Measurements from ENCODE around the gene OPCML. TPM values are rescaled to one million over a fixed set of nuclear protein-coding genes. Genes with fewer than 3 reads are reported as not detected.

Gene OPCML
- total RNA-seq, 1 experiment from 2014 or later = not detected

DNA sequence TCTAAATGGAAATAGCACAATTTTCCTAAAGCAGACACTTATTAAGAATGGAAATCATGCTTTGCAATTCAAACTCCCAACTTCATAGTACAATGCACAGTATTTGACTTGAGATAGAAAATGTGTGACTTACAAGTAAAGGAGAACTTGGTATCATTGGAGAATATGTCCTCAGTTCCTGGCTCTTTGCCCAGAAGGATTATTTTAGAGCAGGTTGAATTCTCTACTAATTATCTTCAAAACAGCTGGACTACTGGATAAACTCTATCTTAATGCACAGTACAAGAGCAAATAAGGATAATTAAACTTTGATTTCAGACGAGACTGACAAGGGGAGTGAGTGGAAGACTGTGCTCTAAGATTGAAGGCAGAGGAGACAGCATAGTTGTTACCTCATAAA is 839.4 kb downstream of the OPCML start:
- in situ Hi-C loops (cut with HindIII; ENCODE audit: low pct_unique_long_range_greater_than_20kb, low sequenced_read_pairs) = no loop called here
- no peak for DNase-seq (ENCODE audit: low read depth, low spot score)

DNA sequence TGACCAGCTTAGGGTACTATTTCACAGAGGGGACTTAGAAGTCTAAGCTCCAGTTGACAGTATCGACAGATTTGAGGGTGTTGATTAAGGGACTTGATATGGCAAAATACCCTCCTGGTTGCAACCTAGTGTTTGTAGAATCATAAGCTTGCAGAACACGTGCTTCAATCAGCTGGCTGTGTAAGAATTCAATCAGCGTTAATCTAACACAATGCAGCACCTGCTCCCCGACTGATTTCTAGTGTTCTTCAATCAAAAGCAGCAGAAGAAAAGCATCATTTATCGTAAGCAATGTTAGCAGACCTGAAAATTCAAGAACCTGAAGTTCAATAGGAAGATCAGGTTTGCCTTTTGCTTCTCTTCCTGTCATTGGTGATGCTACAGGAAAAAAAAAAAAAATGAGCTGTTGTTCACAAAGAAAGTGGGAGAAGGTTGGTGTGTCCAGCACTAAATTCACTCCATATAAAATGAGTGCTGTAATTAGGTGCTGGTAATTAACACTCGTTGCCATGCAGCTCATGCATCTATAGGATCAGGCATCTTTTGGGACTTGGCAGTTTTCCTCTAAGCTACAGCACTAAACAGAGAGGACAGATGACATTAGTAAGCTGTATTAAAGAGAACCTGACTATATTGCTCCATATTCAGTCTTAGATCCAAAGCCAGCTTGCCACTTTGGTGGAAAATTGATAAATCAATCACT is 840.3 kb downstream of the OPCML start:
- no peak for DNase-seq (ENCODE audit: low read depth, low spot score)
- in situ Hi-C loops (cut with HindIII; ENCODE audit: low pct_unique_long_range_greater_than_20kb, low sequenced_read_pairs) = no loop called here

DNA sequence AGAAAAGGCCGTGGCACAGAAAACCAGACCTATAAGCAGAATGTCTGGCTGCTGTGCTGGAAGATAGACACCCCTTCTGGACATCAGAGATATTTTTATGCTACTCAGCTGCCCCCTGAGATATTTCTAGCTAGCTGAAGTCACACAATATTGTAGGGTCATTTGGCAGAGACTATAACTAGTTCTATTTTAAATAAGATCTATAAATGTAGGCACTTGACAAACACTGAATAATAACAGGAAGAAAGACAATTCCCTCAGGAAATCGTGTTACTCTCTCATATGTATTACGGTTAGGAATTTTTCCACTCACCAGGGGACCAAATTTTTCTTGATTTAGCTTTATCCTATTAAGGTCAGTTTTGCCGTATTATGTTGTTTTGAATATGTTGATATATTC is 845.4 kb downstream of the OPCML start:
- in situ Hi-C loops (cut with HindIII; ENCODE audit: low pct_unique_long_range_greater_than_20kb, low sequenced_read_pairs) = no loop called here
- no peak for DNase-seq (ENCODE audit: low read depth, low spot score)

DNA sequence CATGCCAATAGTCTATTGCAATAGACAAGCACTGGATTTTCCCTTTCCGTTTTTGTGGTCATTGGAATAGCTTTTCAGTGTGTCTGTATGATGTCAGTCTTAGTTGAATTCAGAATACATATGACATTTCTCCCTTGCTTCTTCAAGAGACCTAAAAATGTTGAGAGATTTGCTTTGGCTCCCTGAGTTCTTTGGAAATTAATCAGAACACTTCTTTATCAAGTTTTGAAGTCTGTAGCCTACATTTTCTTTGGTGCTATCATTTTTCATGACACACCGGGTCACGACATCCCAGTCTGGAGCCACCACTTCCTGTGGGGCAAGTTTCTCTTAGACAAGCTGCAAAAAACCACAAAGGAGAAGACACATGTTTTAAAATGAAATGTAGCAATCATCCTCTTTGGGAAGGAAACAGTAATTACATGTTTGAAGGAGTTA is 847.1 kb downstream of the OPCML start:
- no peak for DNase-seq (ENCODE audit: low read depth, low spot score)
- in situ Hi-C loops (cut with HindIII; ENCODE audit: low pct_unique_long_range_greater_than_20kb, low sequenced_read_pairs) = no loop called here

DNA sequence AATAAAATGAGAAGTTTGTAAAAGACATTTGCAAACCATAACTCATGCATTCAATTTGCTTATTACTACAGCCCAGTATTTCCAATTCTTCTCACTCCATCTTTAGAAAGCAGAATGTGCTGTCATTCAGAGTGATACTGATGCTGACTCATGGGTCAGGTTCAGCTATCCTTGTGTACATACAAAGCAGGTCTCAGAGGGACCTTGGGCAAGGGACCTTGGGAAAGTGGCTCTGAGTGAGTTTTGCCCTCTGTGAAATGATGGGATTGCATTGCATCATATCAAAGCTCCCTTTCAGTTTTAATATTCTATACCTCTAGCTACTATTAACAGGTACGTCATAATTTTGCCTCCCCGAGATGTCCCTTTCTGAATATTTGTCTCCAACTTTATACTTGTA is 848.7 kb downstream of the OPCML start:
- DNase-seq (ENCODE audit: low read depth, low spot score) = no peak
- in situ Hi-C loops (cut with HindIII; ENCODE audit: low pct_unique_long_range_greater_than_20kb, low sequenced_read_pairs) = no loop called here

DNA sequence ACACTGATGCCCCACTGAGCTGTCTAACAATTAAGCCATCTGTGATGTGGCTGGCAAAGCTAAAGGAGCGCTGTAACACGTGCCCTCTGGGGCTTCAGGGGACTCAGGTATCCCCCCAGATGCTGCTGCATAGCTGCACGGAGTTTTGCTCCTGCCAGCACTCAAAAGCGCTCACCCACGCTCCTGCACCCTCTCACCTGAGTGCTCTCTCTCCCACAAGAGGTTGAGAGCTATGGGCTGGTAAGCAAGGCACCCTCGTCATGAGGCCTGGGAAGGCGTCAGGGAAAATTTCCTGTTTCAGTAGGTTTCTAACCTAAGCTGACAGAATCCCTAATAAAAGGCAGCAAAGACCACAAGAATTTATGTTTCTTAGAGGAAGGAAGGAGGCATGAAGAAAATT is 850.3 kb downstream of the OPCML start:
- in situ Hi-C loops (cut with HindIII; ENCODE audit: low pct_unique_long_range_greater_than_20kb, low sequenced_read_pairs) = no loop called here
- DNase-seq (ENCODE audit: low read depth, low spot score) = no peak

DNA sequence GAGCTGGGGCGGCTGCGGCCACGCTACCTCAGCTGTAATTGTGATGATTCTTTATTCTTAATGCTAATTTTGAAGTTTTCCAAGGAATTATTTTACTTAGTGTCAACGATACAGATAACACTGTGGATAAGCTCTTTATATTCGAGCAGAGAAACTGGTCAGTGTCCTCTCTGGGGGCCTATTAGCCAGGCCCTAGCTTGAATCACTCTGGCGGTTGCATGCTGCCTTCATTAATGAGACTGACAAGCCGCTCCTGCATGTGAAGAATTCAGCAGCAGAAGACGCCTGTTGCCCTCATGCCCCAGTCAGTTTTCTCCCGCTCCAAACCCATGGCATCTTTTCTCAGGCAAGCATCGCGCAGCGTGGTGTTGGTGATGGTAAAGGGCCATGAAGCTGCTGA is 851.7 kb downstream of the OPCML start:
- DNase-seq (ENCODE audit: low read depth, low spot score) = no peak
- in situ Hi-C loops (cut with HindIII; ENCODE audit: low pct_unique_long_range_greater_than_20kb, low sequenced_read_pairs) = no loop called here

DNA sequence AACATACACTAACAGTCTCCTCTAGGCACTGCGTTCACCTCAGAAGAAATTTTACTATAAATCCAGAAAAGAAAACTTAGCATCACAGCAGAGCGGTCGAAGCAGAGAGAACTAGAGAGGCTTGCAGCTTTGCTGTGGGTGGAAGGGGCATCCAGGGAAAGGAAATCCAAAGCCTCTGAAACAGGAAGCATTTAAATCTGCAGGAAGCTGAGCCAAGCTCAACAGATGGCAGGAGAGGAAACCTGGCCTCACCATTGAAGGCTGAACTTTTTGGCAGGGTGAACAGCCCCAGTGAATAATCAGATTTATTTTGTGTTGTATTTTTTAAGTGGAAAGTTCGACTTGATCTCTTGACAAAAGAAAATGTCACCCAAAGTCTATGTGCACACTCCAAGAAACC is 858.1 kb downstream of the OPCML start:
- DNase-seq (ENCODE audit: low read depth, low spot score) = no peak
- in situ Hi-C loops (cut with HindIII; ENCODE audit: low pct_unique_long_range_greater_than_20kb, low sequenced_read_pairs) = no loop called here

DNA sequence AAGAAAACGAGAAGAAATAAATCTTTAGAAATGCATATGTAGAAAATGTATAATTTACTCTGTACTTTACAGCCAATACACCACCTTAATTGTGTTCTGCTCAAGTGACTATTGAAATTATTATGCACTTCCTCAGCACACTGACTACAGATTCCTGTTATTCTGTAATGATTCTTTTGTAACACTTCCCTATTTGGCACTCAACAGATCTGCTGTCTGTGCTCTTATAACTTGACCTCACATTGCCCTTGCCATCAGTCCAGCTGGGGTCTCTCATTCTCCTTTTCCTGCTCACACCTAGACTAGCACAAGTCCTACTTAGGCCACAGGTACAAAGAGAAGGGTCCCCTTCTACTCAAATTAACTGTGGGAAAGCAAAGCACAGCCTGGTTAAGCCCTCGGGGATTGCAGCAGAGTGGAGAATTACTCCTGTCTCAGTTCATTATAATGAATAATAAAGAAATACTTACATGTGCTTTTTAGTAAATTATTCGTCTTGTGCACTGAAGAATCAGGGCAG is 860.4 kb downstream of the OPCML start:
- in situ Hi-C loops (cut with HindIII; ENCODE audit: low pct_unique_long_range_greater_than_20kb, low sequenced_read_pairs) = no loop called here

DNA sequence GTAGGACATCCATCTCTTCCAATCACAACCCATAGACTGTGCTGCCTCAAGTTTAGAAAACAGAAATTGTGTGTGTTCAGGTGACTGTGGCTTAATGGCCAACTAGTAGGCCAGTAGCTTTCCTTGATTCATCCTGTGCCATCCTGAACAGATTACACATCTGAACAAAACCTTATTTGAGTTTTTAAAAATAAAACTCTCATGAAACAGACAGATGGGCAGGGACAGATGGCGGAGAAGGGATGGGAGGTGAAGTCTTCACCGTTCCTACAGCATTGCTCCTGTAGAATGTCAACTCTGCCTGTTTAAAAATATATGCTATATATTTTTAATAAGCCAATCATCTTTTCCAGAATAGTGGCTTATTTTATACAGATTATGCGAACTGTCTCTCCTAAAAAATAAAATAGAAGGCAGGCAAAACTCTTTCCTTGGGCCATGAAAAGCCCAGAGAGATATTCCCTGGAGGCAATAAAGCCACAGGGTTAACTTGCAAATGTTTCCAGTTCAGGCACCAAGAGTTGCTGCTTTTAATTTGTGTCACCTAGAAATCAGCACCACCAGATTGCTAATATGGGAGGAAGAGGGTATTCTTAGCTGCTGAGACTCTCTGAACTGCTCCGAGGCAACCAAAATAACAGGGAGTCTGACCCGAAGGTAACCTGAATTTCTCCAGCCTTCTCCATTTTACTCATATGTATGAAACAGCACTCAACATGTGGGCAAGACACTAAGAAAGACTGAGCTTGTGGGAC is 861.2 kb downstream of the OPCML start:
- DNase-seq (ENCODE audit: low read depth, low spot score) = no peak
- in situ Hi-C loops (cut with HindIII; ENCODE audit: low pct_unique_long_range_greater_than_20kb, low sequenced_read_pairs) = no loop called here

More for the DNA sequence above, 860.4 kb downstream of the OPCML start:
- no peak for DNase-seq (ENCODE audit: low read depth, low spot score)

DNA sequence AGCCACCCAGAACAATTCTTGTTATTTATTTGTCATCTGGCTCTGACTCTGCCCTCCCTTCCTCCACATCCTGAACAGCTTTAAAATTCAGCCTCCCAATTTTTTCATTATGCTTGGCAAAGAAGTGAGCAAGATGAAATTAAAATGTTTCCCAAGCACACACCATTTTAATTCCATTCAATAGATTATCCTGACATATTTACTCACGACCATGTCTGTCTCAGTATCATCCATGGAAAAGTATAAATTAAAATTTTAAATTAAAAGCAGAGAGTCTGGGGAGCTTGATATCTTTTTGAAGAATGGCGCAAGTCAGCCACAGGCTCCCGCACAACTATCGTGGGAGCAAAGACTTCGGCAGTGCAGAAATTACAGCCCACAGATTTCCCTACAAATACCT is 862.4 kb downstream of the OPCML start:
- no peak for DNase-seq (ENCODE audit: low read depth, low spot score)
- in situ Hi-C loops (cut with HindIII; ENCODE audit: low pct_unique_long_range_greater_than_20kb, low sequenced_read_pairs) = no loop called here

DNA sequence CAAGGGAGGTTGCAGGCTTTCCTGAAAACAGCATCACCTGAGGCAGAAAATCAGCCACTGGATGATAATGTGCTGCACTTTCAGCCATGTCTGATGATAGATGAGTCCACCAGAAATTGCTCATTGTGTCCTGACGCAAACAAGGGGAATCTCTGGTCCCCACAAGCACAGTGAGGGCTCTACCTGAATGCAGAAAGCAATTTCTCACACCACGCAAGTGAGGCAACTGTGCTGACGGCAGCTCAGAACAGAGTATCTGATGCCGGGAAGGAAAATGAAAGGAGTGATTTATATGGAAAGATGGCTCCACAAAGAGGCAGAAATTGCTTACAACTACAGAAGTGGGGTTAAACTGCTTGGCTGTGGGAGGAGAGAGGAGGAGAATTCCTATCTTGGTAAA is 867.1 kb downstream of the OPCML start:
- in situ Hi-C loops (cut with HindIII; ENCODE audit: low pct_unique_long_range_greater_than_20kb, low sequenced_read_pairs) = no loop called here
- no peak for DNase-seq (ENCODE audit: low read depth, low spot score)

DNA sequence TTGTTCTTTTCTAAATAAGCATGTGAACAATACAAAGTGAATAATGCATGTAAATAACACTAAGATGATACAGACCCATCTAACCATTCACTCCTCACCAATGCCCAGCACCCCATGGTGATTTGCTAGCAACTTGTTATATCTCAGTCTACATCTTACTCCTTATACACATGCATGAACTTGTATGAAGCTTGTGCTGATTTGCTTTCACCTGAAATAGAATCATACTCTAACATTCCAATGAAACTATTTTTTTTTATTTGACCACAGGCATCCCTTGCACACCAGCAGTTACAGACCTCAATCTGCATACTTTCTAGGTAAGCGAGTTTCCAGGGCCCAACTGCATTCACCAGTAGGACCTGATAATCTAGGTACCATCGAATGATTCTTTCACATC is 873.6 kb downstream of the OPCML start:
- DNase-seq (ENCODE audit: low read depth, low spot score) = no peak
- in situ Hi-C loops (cut with HindIII; ENCODE audit: low pct_unique_long_range_greater_than_20kb, low sequenced_read_pairs) = no loop called here

DNA sequence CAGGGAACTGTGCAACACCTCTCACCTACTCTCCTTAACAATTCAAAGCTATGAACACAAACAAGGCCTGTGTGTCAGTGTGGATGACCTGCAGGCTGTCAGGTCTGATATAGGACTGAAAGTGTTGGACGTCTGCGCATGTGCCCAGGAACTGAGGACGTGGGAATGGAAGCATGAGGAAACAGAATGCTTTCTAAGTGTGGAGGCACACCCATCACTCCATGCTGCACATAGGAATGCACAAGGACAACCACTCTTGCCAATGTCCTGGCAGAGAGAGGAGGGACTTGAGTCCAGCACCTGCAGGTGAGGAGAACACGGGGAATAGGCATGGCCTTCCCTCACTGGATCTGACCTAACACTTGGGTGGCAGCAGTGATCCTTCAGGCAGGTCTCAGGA is 874.3 kb downstream of the OPCML start:
- DNase-seq (ENCODE audit: low read depth, low spot score) = no peak
- in situ Hi-C loops (cut with HindIII; ENCODE audit: low pct_unique_long_range_greater_than_20kb, low sequenced_read_pairs) = no loop called here

DNA sequence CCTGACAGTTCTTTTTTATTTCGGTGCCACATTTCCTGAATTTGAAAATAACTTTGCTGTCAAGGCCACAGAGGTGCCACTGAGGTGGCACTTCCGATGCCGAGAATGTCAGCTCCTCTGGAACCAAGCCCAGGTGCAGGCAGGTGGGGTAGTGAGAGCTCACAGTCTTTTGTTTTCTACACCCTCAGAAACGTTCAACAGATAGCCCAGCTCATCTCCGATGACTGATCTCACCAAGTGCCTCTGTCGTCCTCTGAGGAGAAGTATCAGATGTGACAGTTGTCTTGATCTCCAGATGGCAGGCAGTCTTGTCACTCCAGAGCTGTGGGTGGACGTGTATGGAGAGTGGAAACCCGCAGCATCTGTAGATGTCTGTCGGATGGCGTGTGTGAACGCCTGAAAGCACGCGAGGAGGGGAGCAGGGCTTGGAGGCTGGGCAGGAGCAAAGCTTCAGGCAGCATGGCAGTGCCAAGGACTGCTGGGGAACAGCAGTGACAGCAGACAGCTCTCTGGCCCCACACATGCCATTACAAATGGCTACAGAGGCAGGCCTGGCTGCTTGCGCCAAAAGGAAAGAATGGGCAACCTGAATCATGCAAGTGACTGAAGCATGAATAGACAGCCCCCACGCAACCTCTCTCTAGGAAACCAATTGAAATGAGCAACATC is 877.0 kb downstream of the OPCML start:
- in situ Hi-C loops (cut with HindIII; ENCODE audit: low pct_unique_long_range_greater_than_20kb, low sequenced_read_pairs) = no loop called here
- no peak for DNase-seq (ENCODE audit: low read depth, low spot score)

DNA sequence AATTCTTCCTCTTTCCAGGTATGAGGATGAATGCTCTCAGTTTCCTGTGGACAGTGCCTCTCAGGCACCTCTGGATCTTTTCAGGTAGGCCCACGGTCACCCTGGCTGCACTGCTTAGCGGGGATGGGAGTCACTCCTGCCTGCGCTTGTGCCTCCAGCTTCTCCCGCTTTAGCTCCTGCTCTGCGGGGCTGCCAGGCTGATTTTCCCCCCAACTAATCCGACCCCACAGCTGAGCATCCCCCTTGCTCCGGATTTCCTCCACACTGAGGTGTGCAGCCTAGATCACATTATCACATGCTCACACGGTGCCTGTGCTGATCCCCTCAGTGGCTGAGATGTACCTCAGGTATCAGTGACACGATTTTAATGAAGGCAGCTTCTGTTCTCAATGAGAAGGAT is 879.1 kb downstream of the OPCML start:
- DNase-seq (ENCODE audit: low read depth, low spot score) = no peak
- in situ Hi-C loops (cut with HindIII; ENCODE audit: low pct_unique_long_range_greater_than_20kb, low sequenced_read_pairs) = no loop called here

DNA sequence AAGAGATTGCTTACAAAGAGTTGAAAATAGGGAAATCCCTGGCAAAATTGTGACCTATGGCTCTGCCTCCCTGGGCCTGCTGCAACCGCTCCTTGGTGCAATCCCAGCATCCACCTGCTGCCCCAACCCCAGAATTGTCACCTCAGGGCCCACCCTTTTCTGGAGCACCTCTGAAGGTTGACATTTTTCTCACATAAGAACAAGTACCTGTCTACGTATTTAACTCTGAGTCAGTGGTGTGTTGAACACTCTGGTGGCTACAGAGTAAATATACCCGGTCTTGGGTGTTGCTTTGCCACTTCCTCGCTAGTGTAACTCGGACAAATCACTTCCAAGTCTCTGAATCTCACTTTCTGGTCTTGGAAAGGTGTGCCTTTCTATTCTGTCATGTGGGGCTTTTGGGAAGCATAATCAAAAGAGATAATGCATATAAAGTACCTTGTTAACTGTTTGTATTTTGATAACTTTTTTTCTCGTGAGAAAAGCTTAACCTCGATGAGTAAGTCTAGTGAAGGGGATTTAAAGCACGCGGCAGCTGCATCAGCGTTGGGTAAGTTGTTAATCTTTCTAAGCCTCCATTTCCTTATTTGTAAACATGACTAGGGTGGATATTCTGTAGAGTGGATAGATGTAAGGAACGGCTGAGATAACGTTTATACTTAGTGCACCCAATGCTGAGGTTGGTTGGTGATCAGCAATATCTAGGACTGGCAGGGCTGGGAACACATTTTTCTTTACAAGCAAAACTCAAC is 881.2 kb downstream of the OPCML start:
- no peak for DNase-seq (ENCODE audit: low read depth, low spot score)

DNA sequence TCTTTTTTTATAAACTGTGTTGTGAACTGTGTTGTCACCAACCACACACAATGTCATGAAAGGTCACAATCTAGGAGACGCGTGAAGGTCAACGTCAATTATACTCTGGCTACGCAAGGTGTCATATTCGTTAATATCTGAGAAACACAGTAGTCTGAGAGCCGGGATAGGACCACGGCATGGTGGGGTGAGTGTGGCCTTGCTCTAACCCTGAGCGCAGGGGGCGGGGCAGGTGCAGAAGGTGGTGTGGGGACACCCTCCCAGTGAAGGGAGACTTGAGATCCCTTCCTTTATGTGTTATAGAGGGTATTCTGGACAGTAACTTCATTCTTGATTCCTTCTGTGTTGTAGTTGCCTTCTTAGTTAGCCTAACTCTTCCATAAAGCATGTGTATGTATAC is 883.0 kb downstream of the OPCML start:
- DNase-seq (ENCODE audit: low read depth, low spot score) = no peak
- in situ Hi-C loops (cut with HindIII; ENCODE audit: low pct_unique_long_range_greater_than_20kb, low sequenced_read_pairs) = no loop called here

More for the DNA sequence above, 881.2 kb downstream of the OPCML start:
- in situ Hi-C loops (cut with HindIII; ENCODE audit: low pct_unique_long_range_greater_than_20kb, low sequenced_read_pairs) = no loop called here
